SK-N-SH treated with all-trans-retinoic acid at 6 μM for 48 hours (cell line): ENCODE measurements around the gene CCDC183.
A peak's percentile ranks its signal among the peaks of the same experiment; 100 is the strongest.
"Not testable (repeated sequence)": the region's sequence is repeated elsewhere in the genome, so short reads cannot be mapped to it uniquely, and the experiment has no call there.

ENCODE experiments used
- ATAC-seq: fragments of 200-7000 bp; cut with Tn5 transposase; 3 replicates; pipeline ENCODE4 v1.9.1; 2020; ENCODE audit warnings: mild to moderate bottlenecking, moderate library complexity
- ARNTL ChIP-seq: fragments of 450-650 bp; formaldehyde crosslinking; IDR thresholded peaks from 2 replicates; pipeline ENCODE4 v1.5.0; 2020; ENCODE audit warnings: low read depth, mild to moderate bottlenecking, moderate library complexity, borderline replicate concordance
- BACH2 ChIP-seq: fragments of 250-450 bp; sonication (Bioruptor Pico); IDR thresholded peaks from 2 replicates; pipeline ENCODE4 v1.9.0; 2021; ENCODE audit warnings: mild to moderate bottlenecking, borderline replicate concordance
- CREB5 ChIP-seq: fragments of 250-450 bp; sonication (Bioruptor Pico); IDR thresholded peaks from 2 replicates; pipeline ENCODE4 v1.5.1; 2020; ENCODE audit warnings: low read depth, mild to moderate bottlenecking, moderate library complexity
- CSDC2 ChIP-seq: fragments of 250-450 bp; sonication (Bioruptor Pico); IDR thresholded peaks from 2 replicates; pipeline ENCODE4 v1.5.0; 2020; ENCODE audit warnings: mild to moderate bottlenecking, moderate library complexity
- ESRRG ChIP-seq: fragments of 250-450 bp; sonication (Bioruptor Pico); IDR thresholded peaks from 2 replicates; pipeline ENCODE4 v1.6.1; 2021; ENCODE audit warnings: mild to moderate bottlenecking
- GLIS3 ChIP-seq: fragments of 250-450 bp; sonication (Bioruptor Pico); IDR thresholded peaks from 2 replicates; pipeline ENCODE4 v1.5.0; 2020; ENCODE audit warnings: mild to moderate bottlenecking, moderate library complexity
- OSR1 ChIP-seq: fragments of 250-450 bp; sonication (Bioruptor Pico); IDR thresholded peaks from 2 replicates; pipeline ENCODE4 v1.8.0; 2022; ENCODE audit warnings: moderate library complexity, mild to moderate bottlenecking, inconsistent platforms
- PPARA ChIP-seq: fragments of 250-450 bp; sonication (Bioruptor Pico); IDR thresholded peaks from 2 replicates; pipeline ENCODE4 v1.5.0; 2020; ENCODE audit warnings: mild to moderate bottlenecking, borderline replicate concordance
- RARB ChIP-seq: fragments of 250-450 bp; sonication (Bioruptor Pico); IDR thresholded peaks from 2 replicates; pipeline ENCODE4 v1.8.0; 2021; ENCODE audit warnings: mild to moderate bottlenecking, moderate library complexity
- SNAI2 ChIP-seq: fragments of 250-450 bp; sonication (Bioruptor Pico); IDR thresholded peaks from 2 replicates; pipeline ENCODE4 v1.5.0; 2020; ENCODE audit warnings: mild to moderate bottlenecking, moderate library complexity
- TCF4 ChIP-seq: fragments of 250-450 bp; sonication (Bioruptor Pico); IDR thresholded peaks from 2 replicates; pipeline ENCODE4 v1.8.0; 2021; ENCODE audit warnings: mild to moderate bottlenecking, moderate library complexity, borderline replicate concordance
- TOX ChIP-seq: fragments of 250-450 bp; sonication (Bioruptor Pico); IDR thresholded peaks from 2 replicates; pipeline ENCODE4 v1.8.0; 2021; ENCODE audit warnings: mild to moderate bottlenecking, moderate library complexity, borderline replicate concordance
- TSHZ2 ChIP-seq: fragments of 250-450 bp; sonication (Bioruptor Pico); IDR thresholded peaks from 2 replicates; pipeline ENCODE4 v1.5.0; 2020; ENCODE audit warnings: mild to moderate bottlenecking, moderate library complexity
- ZC3H10 ChIP-seq: fragments of 250-450 bp; sonication (Bioruptor Pico); IDR thresholded peaks from 2 replicates; pipeline ENCODE4 v1.5.1; 2021; ENCODE audit warnings: mild to moderate bottlenecking, moderate library complexity
- ZFP3 ChIP-seq: fragments of 250-450 bp; sonication (Bioruptor Pico); IDR thresholded peaks from 2 replicates; pipeline ENCODE4 v1.5.0; 2020; ENCODE audit warnings: mild to moderate bottlenecking, moderate library complexity
- ZFP30 ChIP-seq: fragments of 450-650 bp; formaldehyde crosslinking; IDR thresholded peaks from 2 replicates; pipeline ENCODE4 v1.5.0; 2022; ENCODE audit warnings: mild to moderate bottlenecking, moderate library complexity
- ZNF565 ChIP-seq: fragments of 450-650 bp; formaldehyde crosslinking; conservative IDR thresholded peaks from 2 replicates; pipeline ENCODE4 v1.5.0; 2020; ENCODE audit warnings: low read depth, mild to moderate bottlenecking, moderate library complexity
- ZNF70 ChIP-seq: fragments of 450-650 bp; formaldehyde crosslinking; IDR thresholded peaks from 2 replicates; pipeline ENCODE4 v1.5.0; 2020; ENCODE audit warnings: mild to moderate bottlenecking, moderate library complexity
- ZNF8 ChIP-seq: fragments of 450-650 bp; formaldehyde crosslinking; IDR thresholded peaks from 2 replicates; pipeline ENCODE4 v1.5.0; 2020; ENCODE audit warnings: mild to moderate bottlenecking, moderate library complexity
- TF ChIP-seq, protein P1 (sequence below): fragments of 250-450 bp; sonication (Bioruptor Pico); IDR thresholded peaks from 2 replicates; pipeline ENCODE4 v1.8.0; 2021; ENCODE audit warnings: low read depth, mild to moderate bottlenecking, moderate library complexity, borderline replicate concordance
- TF ChIP-seq, protein P2 (sequence below): fragments of 250-450 bp; sonication (Bioruptor Pico); IDR thresholded peaks from 2 replicates; pipeline ENCODE4 v1.5.1; 2021; ENCODE audit warnings: mild to moderate bottlenecking, moderate library complexity
- TF ChIP-seq, protein P3 (sequence below): fragments of 250-450 bp; sonication (Bioruptor Pico); IDR thresholded peaks from 2 replicates; pipeline ENCODE4 v1.8.0; 2020; ENCODE audit warnings: mild to moderate bottlenecking, moderate library complexity, borderline replicate concordance

The CCDC183 gene

DNA sequence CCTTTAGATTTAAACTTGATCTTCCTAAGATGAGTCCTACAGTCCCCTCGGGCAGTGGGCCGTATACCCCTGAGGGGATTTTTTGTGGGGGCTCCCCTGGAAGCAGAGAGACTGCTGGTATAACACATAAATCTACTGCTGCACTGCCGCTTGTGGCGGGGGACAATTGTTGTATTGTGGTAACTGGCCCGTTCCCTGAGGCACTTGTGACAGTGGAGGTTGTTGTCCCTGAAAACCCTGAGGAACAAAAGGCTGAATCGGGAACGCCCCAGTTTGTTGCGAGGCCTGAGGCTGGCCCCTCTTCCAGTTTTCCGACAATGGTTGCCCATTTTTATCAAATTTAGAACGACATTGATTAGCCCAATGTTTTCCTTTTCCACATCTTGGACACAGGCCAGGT, 9.7 kb upstream of the CCDC183 start:
- TF ChIP-seq CSDC2 (CRISPR knock-in tag) (no peak), ZNF70 (CRISPR knock-in tag) (no peak), OSR1 (no peak), ARNTL (no peak), GLIS3 (CRISPR knock-in tag) (no peak), ESRRG (CRISPR knock-in tag) (no peak), TOX (no peak), BACH2 (CRISPR knock-in tag) (no peak), ZNF565 (no peak), PPARA (CRISPR knock-in tag) (no peak), RARB (CRISPR knock-in tag) (no peak), TCF4 (CRISPR knock-in tag) (no peak), SNAI2 (CRISPR knock-in tag) (no peak), ZFP30 (CRISPR knock-in tag) (no peak), ZNF8 (CRISPR knock-in tag) (no peak)
- TF ChIP-seq, protein P1, sequence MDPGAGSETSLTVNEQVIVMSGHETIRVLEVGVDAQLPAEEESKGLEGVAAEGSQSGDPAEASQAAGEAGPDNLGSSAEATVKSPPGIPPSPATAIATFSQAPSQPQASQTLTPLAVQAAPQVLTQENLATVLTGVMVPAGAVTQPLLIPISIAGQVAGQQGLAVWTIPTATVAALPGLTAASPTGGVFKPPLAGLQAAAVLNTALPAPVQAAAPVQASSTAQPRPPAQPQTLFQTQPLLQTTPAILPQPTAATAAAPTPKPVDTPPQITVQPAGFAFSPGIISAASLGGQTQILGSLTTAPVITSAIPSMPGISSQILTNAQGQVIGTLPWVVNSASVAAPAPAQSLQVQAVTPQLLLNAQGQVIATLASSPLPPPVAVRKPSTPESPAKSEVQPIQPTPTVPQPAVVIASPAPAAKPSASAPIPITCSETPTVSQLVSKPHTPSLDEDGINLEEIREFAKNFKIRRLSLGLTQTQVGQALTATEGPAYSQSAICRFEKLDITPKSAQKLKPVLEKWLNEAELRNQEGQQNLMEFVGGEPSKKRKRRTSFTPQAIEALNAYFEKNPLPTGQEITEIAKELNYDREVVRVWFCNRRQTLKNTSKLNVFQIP (CRISPR knock-in tag) = no peak
- no peak for ATAC-seq

GRCh38 chr9:136786983-136787382, 9.2 kb upstream of the CCDC183 start:
- ATAC-seq = not testable (repeated sequence)

DNA sequence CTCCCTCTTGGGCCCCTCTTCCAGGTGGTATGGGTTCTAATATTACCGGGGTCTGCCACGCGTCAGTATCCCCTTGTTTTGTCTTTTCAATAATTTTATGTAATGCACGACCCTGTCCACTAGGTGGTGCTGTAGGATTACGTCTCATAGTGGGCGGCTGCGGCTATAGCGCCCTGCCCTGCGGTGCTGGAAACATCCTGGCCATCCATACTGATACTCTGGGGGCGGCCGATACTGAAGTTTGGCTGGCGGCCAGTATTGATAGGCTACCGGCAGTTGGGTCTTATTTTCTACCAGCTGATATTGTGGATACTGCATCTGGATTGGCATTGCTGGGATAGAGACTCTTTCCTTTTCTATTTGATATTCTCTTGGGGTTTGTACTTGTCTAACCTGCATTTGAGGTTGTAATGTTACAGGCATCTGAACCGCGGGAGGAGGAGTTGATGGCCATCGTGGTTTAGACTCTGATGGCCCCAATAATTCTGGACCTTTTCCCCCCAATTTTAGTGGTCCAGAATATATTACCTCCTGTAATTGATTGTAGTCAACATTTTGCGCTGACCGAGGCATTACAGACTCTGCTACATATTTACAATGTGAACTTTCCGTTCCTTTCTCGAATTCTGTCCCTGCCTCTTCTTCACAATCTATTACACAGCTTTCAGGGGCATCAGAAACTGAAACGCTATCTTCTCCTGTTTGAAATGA, 8.3 kb upstream of the CCDC183 start:
- no peak; the same call in 2 of the 3 replicates for ATAC-seq
- no peak for TF ChIP-seq BACH2 (CRISPR knock-in tag)

DNA sequence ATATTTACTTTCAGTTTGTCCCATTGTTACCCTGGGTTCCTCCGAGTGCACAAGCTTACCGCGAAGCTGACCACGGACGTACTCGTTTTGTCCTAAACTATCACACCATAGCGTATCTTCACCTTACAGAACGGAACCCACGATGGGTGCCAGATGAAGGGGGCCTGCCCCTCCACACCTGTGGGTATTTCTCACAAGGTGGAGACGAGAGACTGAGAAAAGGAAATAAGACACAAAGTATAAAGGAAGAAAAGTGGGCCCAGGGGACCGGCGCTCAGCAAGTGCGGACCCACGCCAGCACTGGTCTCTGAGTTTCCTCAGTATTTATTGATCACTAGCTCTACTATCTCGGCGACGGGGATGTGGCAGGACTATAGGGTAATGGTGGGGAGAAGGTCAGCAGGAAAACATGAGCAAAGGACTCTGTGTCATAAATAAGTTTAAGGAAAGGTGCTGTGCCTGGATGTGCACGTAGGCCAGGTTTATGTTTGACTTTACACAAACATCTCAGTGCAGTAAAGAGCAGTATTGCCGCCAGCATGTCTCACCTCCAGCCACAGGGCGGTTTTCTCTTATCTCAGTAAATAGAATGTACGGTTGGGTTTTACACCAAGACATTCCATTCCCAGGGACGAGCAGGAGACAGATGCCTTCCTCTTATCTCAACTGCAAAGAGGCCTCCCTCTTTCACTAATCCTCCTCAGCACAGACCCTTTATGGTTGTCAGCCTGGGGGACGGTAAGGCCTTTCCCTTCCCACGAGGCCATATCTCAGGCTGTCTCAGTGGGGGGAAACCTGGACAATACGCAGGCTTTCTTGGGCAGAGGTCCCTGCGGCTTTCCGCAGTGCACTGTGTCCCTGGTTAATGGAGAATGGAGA, 7.3 kb upstream of the CCDC183 start:
- TF ChIP-seq ZNF70 (CRISPR knock-in tag) = peak; percentile 23; the same call in 1 of the 2 replicates
- ATAC-seq = not testable (repeated sequence)

- no peak for ATAC-seq
- TF ChIP-seq TCF4 (CRISPR knock-in tag) = no peak
- TF ChIP-seq TSHZ2 = no peak
- TF ChIP-seq PPARA (CRISPR knock-in tag) = no peak
- TF ChIP-seq, protein P1 (CRISPR knock-in tag) = no peak
- no peak for TF ChIP-seq GLIS3 (CRISPR knock-in tag)
- TF ChIP-seq BACH2 (CRISPR knock-in tag) = no peak
- TF ChIP-seq ZC3H10 (CRISPR knock-in tag) = no peak
- no peak for TF ChIP-seq ARNTL
- no peak for TF ChIP-seq ESRRG (CRISPR knock-in tag)
- TF ChIP-seq ZFP3 = no peak
- TF ChIP-seq ZFP30 (CRISPR knock-in tag) = no peak
- TF ChIP-seq, protein P2, sequence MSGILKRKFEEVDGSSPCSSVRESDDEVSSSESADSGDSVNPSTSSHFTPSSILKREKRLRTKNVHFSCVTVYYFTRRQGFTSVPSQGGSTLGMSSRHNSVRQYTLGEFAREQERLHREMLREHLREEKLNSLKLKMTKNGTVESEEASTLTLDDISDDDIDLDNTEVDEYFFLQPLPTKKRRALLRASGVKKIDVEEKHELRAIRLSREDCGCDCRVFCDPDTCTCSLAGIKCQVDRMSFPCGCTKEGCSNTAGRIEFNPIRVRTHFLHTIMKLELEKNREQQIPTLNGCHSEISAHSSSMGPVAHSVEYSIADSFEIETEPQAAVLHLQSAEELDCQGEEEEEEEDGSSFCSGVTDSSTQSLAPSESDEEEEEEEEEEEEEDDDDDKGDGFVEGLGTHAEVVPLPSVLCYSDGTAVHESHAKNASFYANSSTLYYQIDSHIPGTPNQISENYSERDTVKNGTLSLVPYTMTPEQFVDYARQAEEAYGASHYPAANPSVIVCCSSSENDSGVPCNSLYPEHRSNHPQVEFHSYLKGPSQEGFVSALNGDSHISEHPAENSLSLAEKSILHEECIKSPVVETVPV (CRISPR knock-in tag) = no peak
- TF ChIP-seq CREB5 (CRISPR knock-in tag) = no peak
- TF ChIP-seq ZNF8 (CRISPR knock-in tag) = no peak
- TF ChIP-seq, protein P3, sequence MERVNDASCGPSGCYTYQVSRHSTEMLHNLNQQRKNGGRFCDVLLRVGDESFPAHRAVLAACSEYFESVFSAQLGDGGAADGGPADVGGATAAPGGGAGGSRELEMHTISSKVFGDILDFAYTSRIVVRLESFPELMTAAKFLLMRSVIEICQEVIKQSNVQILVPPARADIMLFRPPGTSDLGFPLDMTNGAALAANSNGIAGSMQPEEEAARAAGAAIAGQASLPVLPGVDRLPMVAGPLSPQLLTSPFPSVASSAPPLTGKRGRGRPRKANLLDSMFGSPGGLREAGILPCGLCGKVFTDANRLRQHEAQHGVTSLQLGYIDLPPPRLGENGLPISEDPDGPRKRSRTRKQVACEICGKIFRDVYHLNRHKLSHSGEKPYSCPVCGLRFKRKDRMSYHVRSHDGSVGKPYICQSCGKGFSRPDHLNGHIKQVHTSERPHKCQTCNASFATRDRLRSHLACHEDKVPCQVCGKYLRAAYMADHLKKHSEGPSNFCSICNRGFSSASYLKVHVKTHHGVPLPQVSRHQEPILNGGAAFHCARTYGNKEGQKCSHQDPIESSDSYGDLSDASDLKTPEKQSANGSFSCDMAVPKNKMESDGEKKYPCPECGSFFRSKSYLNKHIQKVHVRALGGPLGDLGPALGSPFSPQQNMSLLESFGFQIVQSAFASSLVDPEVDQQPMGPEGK (CRISPR knock-in tag) = no peak
Observed at GRCh38 chr9:136789523-136789937, 6.6 kb upstream of the CCDC183 start.
